Measurements from ENCODE around the gene NT5M. TPM values are rescaled to one million over a fixed set of nuclear protein-coding genes. Genes with fewer than 3 reads are reported as not detected.

The NT5M gene
- total and polyA plus RNA-seq, 9 of the 15 experiments (the other 6 are each of a cell fraction or from before 2014, with no cell fraction given): 0.24 to 10.1 (median 3.4) TPM

DNA sequence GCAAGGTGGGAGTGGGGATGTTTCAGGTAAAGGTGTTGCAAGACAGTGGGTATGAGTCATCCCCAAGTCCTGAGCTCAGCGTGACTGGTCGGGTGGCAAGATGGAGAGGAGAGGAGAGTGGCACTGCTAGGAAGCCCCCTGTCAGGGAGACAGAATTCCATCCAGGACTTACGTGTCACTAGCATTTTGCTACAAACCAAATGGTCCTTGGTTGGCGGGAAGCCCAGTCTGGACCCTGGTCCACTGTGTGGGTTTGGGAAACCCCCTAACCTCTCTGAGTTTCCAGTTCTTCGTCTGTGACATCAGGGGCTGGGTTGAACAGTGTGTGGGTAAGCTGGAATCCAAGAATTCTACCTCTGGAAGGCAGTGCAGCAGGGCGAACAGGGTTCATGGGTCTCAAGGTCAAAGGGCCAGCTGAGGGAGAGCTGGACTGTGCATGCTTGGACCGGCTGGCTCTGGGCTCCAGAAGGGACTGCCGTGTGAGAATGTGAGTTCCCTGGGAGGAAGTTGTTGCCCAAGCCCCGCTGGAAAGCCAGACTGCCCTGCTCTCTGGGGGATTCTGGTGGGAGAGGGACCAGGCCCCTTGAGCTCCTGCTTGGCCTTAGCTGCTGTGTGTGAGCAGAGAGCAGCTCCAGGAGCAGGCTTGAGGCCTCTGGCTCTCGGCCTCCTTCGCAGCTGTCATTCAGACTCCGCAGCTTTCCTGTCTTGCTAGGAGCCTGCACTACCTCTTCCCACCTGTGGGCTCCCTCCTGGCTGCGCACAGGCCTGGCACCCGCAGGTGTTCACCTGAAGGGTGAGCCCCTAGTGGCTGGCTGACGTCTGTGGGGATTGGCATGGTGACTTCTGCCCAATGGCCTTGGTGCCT, 84.6 kb downstream of the NT5M start (continued):
- TF ChIP-seq ZFX (CRISPR knock-in tag; IDR thresholded peaks at IDR 0.05) (0 out of 2 replicates have a peak, but pooled peaks have one; percentile 23), ZFP36 (IDR thresholded peaks at IDR 0.05; ENCODE audit: low read depth, low read length, partially characterized antibody) (no peak), ZNF717 (CRISPR knock-in tag; IDR thresholded peaks at IDR 0.05) (no peak), ZZZ3 (IDR thresholded peaks at IDR 0.05) (no peak)
- TF ChIP-seq, protein P1, sequence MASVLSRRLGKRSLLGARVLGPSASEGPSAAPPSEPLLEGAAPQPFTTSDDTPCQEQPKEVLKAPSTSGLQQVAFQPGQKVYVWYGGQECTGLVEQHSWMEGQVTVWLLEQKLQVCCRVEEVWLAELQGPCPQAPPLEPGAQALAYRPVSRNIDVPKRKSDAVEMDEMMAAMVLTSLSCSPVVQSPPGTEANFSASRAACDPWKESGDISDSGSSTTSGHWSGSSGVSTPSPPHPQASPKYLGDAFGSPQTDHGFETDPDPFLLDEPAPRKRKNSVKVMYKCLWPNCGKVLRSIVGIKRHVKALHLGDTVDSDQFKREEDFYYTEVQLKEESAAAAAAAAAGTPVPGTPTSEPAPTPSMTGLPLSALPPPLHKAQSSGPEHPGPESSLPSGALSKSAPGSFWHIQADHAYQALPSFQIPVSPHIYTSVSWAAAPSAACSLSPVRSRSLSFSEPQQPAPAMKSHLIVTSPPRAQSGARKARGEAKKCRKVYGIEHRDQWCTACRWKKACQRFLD (CRISPR knock-in tag; IDR thresholded peaks at IDR 0.05): no peak
- TF ChIP-seq, protein P2, sequence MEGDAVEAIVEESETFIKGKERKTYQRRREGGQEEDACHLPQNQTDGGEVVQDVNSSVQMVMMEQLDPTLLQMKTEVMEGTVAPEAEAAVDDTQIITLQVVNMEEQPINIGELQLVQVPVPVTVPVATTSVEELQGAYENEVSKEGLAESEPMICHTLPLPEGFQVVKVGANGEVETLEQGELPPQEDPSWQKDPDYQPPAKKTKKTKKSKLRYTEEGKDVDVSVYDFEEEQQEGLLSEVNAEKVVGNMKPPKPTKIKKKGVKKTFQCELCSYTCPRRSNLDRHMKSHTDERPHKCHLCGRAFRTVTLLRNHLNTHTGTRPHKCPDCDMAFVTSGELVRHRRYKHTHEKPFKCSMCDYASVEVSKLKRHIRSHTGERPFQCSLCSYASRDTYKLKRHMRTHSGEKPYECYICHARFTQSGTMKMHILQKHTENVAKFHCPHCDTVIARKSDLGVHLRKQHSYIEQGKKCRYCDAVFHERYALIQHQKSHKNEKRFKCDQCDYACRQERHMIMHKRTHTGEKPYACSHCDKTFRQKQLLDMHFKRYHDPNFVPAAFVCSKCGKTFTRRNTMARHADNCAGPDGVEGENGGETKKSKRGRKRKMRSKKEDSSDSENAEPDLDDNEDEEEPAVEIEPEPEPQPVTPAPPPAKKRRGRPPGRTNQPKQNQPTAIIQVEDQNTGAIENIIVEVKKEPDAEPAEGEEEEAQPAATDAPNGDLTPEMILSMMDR (IDR thresholded peaks at IDR 0.05 in 2 of 3, conservative IDR thresholded peaks at IDR 0.05 in 1 of 3; ENCODE audit: insufficient read depth in 2 of 3, low read depth in 1 of 3, low read length in 3 of 3): peak; percentile 48 to 89 (median 52); a peak in 5 of 6 replicates
- TF ChIP-seq, protein P3, sequence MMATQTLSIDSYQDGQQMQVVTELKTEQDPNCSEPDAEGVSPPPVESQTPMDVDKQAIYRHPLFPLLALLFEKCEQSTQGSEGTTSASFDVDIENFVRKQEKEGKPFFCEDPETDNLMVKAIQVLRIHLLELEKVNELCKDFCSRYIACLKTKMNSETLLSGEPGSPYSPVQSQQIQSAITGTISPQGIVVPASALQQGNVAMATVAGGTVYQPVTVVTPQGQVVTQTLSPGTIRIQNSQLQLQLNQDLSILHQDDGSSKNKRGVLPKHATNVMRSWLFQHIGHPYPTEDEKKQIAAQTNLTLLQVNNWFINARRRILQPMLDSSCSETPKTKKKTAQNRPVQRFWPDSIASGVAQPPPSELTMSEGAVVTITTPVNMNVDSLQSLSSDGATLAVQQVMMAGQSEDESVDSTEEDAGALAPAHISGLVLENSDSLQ (IDR thresholded peaks at IDR 0.05): peak; percentile 59

All from K562 (cell line).